ENCODE data around the gene NT5DC2.
A peak's percentile ranks its signal among the peaks of the same experiment; 100 is the strongest.

NT5DC2 gene

DNA sequence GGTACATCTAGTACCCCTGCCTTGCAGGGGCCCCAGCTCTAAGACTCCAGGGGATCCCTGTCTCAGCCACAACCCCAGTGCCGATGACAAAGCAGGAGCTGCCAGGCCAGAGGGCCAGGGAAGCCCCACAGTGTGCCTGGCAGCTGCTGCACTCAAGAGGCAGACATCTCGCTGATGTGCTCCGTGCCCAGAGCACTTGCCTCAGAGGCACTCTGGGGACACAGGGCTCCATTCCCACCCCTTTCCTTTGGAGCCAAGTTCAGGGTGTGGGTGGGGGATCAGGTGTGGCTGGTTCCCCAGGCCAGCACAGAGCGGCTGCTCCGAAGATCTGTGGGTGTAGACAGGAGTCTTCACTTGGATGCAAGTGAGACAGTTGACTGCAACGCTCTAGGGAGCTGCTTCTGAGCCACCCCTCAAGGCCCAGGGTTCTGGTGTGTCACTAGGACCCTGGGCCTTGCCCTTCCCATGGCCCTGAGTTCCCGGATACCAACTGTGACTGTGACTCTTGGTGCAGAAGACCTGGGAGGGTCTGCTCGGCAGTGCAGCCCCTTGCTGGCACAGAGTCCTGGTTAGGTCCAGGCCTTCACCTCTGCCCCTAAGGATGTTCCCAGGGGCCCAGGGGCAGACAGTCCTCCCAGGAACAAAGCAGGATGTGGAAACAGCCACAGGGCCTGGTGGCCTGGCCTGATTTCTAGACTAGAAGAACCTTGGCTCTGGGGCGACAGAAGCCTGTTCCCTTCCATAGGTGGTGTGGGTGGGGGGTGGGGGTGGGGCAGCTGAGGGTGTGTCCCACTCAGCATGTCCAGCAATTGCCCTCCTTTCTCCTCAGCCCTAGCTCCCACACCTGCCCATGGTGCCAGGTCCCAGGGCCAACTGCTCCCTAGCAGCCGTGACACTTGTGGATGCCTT lies 2.5 kb downstream of the NT5DC2 start:
- peaks cover 9% of the 10 kb centered on the region for H3F3A ChIP-seq (ENCODE audit: control insufficient read depth, insufficient read depth)
- H3K9me2 ChIP-seq (replicated peaks; ENCODE audit: control insufficient read depth, low read length): no peaks in the 10 kb centered on the region
- peaks cover 27% of the 10 kb centered on the region for H3K4me1 ChIP-seq (ENCODE audit: control insufficient read depth, low read length)
- peak overlapping the region; percentile 99; the same call in 1 of the 2 replicates for H3K4me2 ChIP-seq (ENCODE audit: low read length)
- no peaks in the 10 kb centered on the region for H3K27me3 ChIP-seq (ENCODE audit: control insufficient read depth, low read length)
- H4K20me1 ChIP-seq (ENCODE audit: control insufficient read depth, insufficient read depth, low read depth, low read length): 0 out of 2 replicates have a peak, but pooled peaks cover 5% of the 10 kb centered on the region
- TF ChIP-seq EZH2phosphoT487 (IDR thresholded peaks at IDR 0.05; ENCODE audit: borderline replicate concordance, low read length) (no peak), CTCF (IDR thresholded peaks at IDR 0.05; ENCODE audit: low read depth, low read length, poor library complexity, severe bottlenecking) (no peak)
- H3K4me3 ChIP-seq (ENCODE audit: low read length): no peak overlapping the region
- peaks cover 36% of the 10 kb centered on the region for H3K79me2 ChIP-seq (ENCODE audit: control insufficient read depth, low read length)
- no peaks in the 10 kb centered on the region for H3K9me3 ChIP-seq (ENCODE audit: control insufficient read depth, insufficient read depth, low read length)
- H3K27ac ChIP-seq (ENCODE audit: low read depth, low read length): no peak overlapping the region
- peaks cover 46% of the 10 kb centered on the region for H3K36me3 ChIP-seq (ENCODE audit: control insufficient read depth, low read length)

DNA sequence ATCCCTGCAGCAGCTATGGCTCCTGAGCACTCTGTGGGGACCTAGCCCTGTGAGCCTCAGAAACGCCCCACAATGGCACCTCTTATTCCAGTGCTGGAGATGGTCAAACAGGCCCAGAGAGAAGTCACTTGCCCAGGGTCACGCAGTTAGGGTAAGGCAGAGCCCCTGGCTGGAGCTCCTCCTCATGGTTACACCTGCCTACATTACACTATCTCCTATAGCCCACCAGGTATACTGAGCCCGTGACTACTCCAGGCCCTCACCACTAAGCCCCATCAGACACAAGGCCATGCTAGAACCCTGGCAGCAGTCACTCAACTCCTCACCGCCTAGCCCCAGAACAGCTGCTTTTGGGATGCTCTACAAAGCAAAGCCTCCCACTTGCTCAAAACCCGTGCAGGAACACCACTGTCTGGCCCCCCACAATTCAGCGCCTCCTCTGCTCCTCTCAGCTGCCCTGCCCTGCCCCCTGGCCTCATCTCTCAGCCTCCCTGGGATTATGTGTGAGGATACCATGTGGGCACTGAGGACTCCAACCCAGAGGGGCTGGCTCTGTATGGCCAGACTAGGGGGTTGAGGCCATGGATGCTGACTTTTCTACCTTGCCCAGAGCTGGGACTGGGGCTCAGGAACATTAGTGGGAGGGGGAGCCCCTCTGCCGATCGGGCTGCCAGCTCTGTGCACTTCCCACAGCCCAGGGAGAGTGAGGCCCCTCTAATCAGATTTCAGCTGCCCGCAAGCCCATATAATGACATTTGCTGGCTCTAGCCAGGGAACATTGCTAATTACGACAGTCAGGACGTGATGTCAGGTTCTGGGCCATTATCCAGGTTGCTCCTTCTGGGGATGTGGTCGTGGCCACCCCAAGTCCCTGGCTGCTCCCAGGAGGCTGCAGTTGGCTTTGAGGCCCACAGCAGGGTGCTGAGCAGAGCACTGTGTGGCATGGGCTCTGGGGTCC lies 4.0 kb downstream of the NT5DC2 start:
- H3K9me2 ChIP-seq (replicated peaks; ENCODE audit: control insufficient read depth, low read length): no peaks in the 10 kb centered on the region

More for the DNA sequence above, 4.0 kb downstream of the NT5DC2 start:
- Histone ChIP-seq H3F3A (ENCODE audit: control insufficient read depth, insufficient read depth) (0 out of 2 replicates have a peak, but pooled peaks cover under 1% of the 10 kb centered on the region), H4K20me1 (ENCODE audit: control insufficient read depth, insufficient read depth, low read depth, low read length) (0 out of 2 replicates have a peak, but pooled peaks cover 5% of the 10 kb centered on the region), H3K27ac (ENCODE audit: low read depth, low read length) (no peak overlapping the region), H3K4me1 (ENCODE audit: control insufficient read depth, low read length) (peaks cover 19% of the 10 kb centered on the region), H3K4me2 (ENCODE audit: low read length) (no peak overlapping the region), H3K9me3 (ENCODE audit: control insufficient read depth, insufficient read depth, low read length) (no peaks in the 10 kb centered on the region), H3K27me3 (ENCODE audit: control insufficient read depth, low read length) (no peaks in the 10 kb centered on the region), H3K36me3 (ENCODE audit: control insufficient read depth, low read length) (peaks cover 53% of the 10 kb centered on the region), H3K79me2 (ENCODE audit: control insufficient read depth, low read length) (peaks cover 36% of the 10 kb centered on the region), H3K4me3 (ENCODE audit: low read length) (no peak overlapping the region)
- no peak for TF ChIP-seq CTCF (IDR thresholded peaks at IDR 0.05; ENCODE audit: low read depth, low read length, poor library complexity, severe bottlenecking)

All from DOHH2 (cell line).